ENCODE data around the gene CNOT10.

The CNOT10 gene

GRCh38 chr3:32696523-32696922, 11.5 kb downstream of the CNOT10 start:
- H3K27ac ChIP-seq (ENCODE audit: extremely low read depth, low read depth, low read length) = no peak overlapping the region
- H3K4me1 ChIP-seq (ENCODE audit: control insufficient read depth, insufficient read depth, low read length) = no peaks in the 10 kb centered on the region
- no peak overlapping the region for H3K4me3 ChIP-seq (ENCODE audit: low read depth, low read length)
- ChIA-PET CTCF (no interaction called here), POLR2A (interaction anchor here (0.6 to 1.1 kb wide), 3 partner anchors 9 to 479 kb away, joined by 4 to 6 read pairs (median 5); partner anchors contain the start of gene CNOT10)
- no peaks in the 10 kb centered on the region for H3K9me3 ChIP-seq (ENCODE audit: control insufficient read depth, insufficient read depth, low read depth, low read length)
- TF ChIP-seq ZFP69B (tag by site-specific recombination; IDR thresholded peaks at IDR 0.05) (no peak), SP3 (tag by site-specific recombination; IDR thresholded peaks at IDR 0.05) (no peak), ZNF433 (tag by site-specific recombination; IDR thresholded peaks at IDR 0.05; ENCODE audit: low read depth) (no peak), SCRT2 (tag by site-specific recombination; IDR thresholded peaks at IDR 0.05) (no peak), SETDB1 (IDR thresholded peaks at IDR 0.05; ENCODE audit: insufficient read length, low read length) (no peak), ZNF449 (tag by site-specific recombination; IDR thresholded peaks at IDR 0.05) (no peak), ZNF26 (tag by site-specific recombination; IDR thresholded peaks at IDR 0.05) (no peak), ZBTB1 (tag by site-specific recombination; IDR thresholded peaks at IDR 0.05) (no peak), ZNF473 (tag by site-specific recombination; IDR thresholded peaks at IDR 0.05) (no peak), ZNF571 (tag by site-specific recombination; IDR thresholded peaks at IDR 0.05) (no peak), ZNF707 (tag by site-specific recombination; IDR thresholded peaks at IDR 0.05) (no peak), ZNF248 (tag by site-specific recombination; IDR thresholded peaks at IDR 0.05) (no peak), EGR2 (tag by site-specific recombination; IDR thresholded peaks at IDR 0.05; ENCODE audit: low read depth) (no peak), ZNF280C (tag by site-specific recombination; IDR thresholded peaks at IDR 0.05) (no peak), GFI1B (tag by site-specific recombination; IDR thresholded peaks at IDR 0.05) (no peak), MYNN (tag by site-specific recombination; IDR thresholded peaks at IDR 0.05; ENCODE audit: borderline replicate concordance) (no peak)
- H3K36me3 ChIP-seq (ENCODE audit: control insufficient read depth in 2 of 2, insufficient read depth in 1 of 2, low read length in 2 of 2) = peaks cover 0 to 13% of the 10 kb centered on the region in 2 experiments; a peak in 2 of 3 replicates

GRCh38 chr3:32698506-32698905, 13.5 kb downstream of the CNOT10 start:
- H3K4me1 ChIP-seq (ENCODE audit: control insufficient read depth, insufficient read depth, low read length) = no peaks in the 10 kb centered on the region
- ChIA-PET CTCF (no interaction called here), POLR2A (interaction anchor here (1.3 kb wide), 1 partner anchor 14 kb away, joined by 4 read pairs; the partner anchor contains the start of gene CNOT10)
- no peaks in the 10 kb centered on the region for H3K9me3 ChIP-seq (ENCODE audit: control insufficient read depth, insufficient read depth, low read depth, low read length)
- peaks cover 0 to 10% of the 10 kb centered on the region in 2 experiments; a peak in 2 of 3 replicates for H3K36me3 ChIP-seq (ENCODE audit: control insufficient read depth in 2 of 2, insufficient read depth in 1 of 2, low read length in 2 of 2)
- H3K27ac ChIP-seq (ENCODE audit: extremely low read depth, low read depth, low read length) = no peak overlapping the region
- TF ChIP-seq ZNF624 (tag by site-specific recombination; IDR thresholded peaks at IDR 0.05) (no peak), HOXC10 (CRISPR knock-in tag; IDR thresholded peaks at IDR 0.05) (no peak), ZBTB49 (tag by site-specific recombination; IDR thresholded peaks at IDR 0.05; ENCODE audit: low read depth) (no peak), ZNF311 (tag by site-specific recombination; IDR thresholded peaks at IDR 0.05; ENCODE audit: borderline replicate concordance) (no peak), ZNF629 (tag by site-specific recombination; IDR thresholded peaks at IDR 0.05) (no peak), ZIC2 (tag by site-specific recombination; IDR thresholded peaks at IDR 0.05) (no peak), ZNF664 (tag by site-specific recombination; IDR thresholded peaks at IDR 0.05) (no peak), ZNF266 (tag by site-specific recombination; IDR thresholded peaks at IDR 0.05; ENCODE audit: low read depth) (no peak), ZNF658 (tag by site-specific recombination; IDR thresholded peaks at IDR 0.05) (no peak), ZNF23 (tag by site-specific recombination; IDR thresholded peaks at IDR 0.05; ENCODE audit: borderline replicate concordance) (no peak), ZNF248 (tag by site-specific recombination; IDR thresholded peaks at IDR 0.05) (no peak), ZNF157 (tag by site-specific recombination; IDR thresholded peaks at IDR 0.05) (no peak), GLIS2 (tag by site-specific recombination; IDR thresholded peaks at IDR 0.05) (no peak), KLF8 (tag by site-specific recombination; IDR thresholded peaks at IDR 0.05) (no peak)
- H3K4me3 ChIP-seq (ENCODE audit: low read depth, low read length) = no peak overlapping the region

All from HEK293 (cell line).